Inferior parietal cortex (tissue), 1 donor: ENCODE measurements around the gene PICK1.

ENCODE experiments used
- DNase-seq: peaks from one replicate; pipeline ENCODE4 v3.0.0-alpha.2; 2016; ENCODE audit errors: extremely low spot score

Gene PICK1

DNA sequence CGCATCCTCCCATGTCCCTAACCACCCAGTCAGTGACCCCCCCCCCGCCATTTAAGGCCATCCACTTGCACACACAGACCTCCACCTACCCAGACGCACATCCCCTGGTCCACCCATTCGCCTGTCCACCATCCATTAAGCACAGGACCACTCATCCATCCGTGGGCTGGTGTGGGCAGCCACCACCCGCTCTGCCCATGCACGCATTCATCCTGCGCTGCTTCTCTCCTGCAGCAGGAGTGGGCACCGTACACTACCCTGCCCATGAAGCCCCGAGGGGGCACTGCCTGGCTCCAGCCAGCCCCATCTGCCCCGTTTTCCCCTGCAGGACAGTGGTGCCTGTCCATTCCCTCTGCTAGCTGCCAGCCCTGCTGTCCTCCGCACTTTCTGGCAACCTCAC lies 30.7 kb downstream of the PICK1 start:
- DNase-seq: no peak

DNA sequence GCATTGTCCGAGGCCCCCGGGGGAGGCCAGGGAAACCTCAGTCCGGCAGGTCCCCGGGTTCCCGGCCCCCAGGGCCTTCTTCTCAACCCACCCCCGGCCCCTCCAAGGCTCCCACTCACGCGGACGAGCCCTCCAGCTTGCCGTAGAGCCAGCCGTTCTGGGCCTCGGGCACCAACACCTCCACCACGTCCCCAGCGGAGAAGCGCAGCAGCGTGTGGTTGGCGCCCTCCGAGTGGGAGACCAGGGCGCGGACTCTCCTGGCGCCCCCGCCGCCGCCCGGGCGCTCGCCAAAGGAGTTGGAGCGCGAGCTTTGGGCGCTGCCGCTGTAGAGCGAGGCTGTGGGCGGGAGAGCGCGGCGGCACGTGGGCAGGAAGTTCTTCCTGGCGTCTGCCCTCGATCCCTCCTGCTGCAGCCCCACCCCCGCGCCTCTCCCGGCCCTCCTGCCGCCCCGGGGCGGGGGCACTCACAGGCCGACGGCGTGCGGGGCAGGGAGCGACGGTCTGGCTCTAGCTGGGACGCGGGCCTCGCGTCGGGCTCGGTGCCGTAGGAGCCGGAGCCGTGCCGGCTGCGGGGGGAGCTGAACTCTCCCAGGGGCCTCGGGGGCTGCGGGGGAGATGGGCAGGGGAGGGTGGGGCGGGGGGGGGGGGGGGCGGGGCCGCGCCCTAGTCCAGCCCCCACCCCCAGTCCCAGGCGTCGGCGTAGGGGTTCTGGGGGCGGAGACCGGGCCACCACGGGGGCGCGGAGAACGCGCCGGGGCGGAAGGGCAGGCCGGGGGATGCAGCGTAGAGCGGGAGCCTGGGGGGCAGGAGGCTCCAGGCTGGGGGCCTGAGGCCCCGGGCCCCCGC lies 31.6 kb downstream of the PICK1 start:
- DNase-seq: no peak

DNA sequence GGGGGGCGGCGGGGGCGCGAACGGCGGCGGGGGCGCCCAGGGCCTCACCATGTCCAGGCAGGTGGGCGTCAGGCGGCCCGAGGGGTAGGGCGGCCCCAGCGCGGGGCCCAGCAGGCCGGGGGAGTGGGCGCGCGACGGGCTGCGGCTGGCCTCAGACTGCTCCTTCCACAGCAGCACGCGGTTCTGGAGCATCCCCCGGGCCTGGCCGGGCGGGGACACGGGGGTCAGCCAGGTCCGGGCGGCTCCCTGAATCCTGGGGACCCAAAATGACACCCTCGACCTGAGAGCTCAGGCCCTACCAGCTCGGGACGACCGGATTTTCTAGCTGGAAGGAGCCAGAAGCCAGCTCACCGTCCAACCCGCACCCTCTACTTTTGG lies 32.3 kb downstream of the PICK1 start:
- DNase-seq: no peak

DNA sequence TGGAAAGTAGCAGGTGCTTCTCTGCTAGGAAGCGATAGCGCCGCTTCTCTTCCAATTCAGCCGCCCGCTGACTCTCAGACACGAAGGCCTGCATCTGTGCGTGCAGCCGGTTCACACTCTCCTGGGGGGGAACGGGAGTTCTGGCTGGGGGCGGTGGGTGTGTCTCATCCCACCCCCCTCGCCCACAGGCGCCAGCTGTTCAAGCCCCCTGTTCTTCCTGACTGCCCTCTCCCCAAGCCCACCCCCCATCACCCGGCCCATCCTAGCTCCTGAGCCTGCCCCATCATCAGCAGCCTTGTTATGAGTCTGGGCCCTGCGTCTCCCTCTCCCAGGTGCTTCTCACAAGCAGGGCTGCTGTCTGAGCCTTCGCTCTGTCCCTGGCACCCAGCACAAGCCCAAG lies 39.9 kb downstream of the PICK1 start:
- no peak for DNase-seq

DNA sequence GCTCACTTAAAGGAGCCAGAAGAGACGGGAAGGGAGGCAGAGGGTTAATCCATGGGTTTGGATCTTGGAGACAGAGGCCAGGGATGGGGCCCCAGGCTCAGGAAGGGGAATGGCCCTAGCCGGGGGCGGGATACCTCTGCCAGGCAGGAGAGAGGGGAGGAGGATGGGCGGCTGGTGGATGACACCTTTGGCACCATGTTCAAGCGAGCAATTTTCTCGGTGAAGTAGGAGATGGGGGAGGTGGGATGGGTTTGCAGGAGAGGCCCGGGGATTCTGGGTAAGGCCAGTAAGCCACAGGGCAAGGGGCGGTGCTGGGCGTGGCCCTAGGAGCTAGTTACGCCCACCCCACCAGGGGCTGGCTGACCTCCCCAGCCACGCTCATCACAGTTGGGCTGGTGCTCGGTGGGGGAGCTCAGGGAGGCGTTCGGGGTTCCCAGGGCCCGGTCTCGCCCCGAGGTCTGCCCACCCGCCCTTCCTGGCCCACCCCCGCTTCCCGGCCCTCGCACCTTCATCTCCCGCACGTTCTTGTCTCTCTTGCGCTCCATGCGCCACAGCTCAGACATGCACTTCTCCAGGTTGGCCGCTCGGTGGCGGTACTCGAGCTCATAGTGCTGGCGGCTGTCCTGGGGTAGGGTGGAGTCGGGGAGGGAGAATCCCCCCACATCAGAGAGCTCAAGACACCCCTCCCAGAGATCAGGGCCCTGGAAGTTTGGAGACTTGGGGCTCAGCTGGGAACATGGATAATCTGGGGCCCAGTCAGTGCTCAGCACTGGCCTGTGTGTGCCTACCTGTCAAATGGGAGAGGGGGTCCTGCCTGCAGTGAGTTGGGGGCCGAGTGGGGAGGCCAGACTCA lies 40.6 kb downstream of the PICK1 start:
- DNase-seq: no peak

DNA sequence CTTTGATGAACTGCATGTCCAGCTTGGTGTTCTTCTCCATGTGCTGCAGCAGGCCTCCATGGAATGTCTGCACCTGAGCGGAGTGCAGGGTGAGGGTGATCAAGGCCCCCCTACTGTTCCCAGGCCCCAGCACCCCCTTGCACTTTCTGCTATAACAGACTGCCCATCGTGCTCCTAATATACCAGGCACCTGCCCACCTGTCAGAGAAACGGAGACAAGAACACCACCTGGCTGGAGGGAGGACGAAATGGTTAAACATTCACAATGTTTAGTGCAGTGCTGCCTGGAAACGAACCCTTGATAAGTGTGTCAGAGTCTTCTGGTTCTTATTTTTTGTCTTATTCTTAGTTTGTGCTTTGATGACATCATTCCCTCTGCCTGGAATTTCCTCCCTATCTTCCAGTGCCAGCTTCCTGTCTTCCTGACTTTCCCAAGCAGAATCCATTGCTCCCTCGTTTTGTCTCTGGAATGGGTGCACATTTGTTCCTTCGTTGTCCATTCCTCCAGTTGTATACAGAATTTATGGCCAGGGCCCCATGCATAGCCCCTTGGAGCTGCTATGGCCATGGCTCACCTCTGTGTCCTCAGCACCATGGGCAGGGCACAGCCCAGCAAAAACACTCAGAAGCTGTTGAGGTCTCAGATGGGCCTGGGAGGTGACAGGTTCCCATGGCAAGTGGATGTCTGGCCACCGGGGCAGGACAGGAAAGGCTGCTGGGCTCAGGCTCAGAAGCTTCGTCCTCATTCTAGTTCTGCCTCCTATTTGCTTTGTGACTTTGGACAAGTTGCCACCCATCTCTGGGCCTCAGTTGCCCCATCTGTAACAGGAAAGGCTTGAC lies 41.4 kb downstream of the PICK1 start:
- DNase-seq: no peak

DNA sequence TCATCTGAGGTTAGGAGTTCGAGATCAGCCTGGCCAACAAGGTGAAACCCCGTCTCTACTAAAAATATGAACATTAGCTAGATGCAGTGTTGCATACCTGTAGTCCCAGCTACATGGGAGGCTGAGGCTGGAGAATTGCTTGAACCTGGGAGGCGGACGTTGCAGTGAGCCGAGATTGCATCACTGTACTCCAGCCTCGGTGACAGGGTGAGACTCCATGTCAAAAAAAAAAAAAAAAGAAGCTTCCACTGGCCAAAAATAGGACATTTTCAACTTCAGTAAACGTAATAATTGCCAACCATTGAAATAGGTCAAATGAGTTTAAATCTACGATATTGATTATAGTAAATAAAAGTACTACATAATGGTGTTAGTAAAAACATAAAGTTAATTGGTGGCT lies 46.4 kb downstream of the PICK1 start:
- no peak for DNase-seq

DNA sequence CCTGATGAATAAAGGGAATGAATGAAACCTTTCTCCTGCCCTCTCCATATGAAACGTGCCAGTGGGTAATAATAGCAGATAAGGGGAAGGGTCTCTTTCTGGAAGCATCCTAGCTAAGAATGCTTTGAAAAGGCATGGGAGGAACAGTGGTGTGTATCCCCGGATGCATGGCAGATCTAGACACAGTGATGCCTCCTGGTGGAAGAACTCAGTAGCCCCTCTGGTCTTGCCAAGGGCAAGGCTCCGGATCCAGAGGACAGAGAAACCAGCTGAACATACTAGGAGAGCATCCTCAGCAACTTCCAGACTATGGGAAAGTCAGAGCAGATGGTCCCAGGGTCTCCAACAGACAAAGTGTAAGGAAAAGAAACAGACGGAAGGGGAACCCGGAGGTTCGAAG lies 46.9 kb downstream of the PICK1 start:
- DNase-seq: no peak

DNA sequence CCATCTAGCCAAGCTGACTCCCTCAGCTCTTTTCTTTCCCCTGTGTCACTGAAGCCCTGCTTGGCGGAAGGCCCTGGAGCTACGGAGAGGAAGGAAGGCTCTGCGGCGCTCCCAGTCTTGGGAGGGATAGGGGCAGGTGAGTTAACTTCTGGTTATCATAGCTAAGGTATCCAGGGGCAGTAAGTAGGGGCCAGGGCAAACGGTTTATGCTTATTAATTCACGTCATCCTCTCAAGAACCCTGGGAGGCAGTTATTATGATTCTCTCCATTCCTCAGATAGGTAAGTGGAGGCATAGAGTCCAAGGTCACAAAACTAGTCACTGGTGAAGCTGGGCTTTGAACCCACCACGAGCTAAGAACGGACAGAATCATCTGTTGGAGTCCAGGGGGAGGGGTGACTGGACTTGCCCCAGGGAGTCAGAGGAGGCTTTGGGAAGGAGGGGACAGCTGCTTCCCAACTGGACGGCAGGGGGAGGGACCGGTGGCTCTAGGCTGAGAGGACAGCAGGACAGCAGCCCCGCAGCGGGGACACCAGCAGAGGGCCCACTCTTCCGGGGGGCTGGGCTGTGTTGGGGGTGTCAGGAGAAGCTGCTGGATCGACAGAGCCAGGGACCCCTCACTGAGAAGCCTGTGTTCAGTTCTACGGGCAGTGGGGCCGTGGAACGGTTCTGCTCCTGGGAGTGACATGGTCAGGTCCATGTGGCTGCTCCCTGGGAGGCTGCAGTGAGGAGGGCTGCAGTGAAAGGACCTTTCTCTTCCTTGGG lies 49.8 kb downstream of the PICK1 start:
- no peak for DNase-seq

DNA sequence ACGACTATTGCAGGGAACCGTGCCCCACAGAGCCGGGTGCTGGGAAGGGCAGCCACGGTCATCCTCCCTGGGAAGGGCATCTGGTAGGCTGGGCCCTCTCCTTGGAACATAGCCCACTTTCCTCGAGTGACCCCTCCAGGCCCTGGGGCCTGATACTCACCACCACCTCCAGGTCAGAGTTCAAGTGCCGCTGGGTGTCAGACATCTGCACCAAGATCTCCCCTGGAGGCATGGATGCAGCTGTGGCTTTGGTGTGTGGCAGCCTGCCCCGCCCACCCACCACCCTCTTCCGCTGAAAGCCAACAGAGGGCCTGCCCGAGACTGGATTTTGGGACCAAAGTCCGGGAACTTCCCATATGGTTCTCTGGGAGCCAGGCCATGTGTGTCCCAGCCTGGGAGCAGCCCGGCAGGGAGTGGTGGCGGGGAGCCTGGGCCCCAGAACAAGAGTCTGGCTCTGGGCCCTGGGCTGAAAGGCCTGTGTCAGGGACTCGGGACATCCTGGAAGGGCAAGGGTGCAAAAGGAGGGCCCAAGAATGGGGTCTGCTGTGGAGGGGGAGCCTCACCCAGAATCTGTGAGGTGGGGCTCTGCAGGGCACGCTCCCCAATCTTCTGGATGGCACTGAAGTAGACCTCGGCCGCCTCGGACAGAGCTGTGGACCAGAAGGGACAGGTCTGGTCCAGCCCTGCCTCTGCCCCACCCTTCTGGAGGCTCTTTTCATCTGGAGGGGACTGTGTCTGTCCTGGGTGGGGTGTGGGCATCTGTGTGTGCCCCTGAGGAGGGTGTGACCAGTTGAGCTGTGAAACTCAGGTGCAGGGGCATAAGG lies 50.7 kb downstream of the PICK1 start:
- DNase-seq: no peak

DNA sequence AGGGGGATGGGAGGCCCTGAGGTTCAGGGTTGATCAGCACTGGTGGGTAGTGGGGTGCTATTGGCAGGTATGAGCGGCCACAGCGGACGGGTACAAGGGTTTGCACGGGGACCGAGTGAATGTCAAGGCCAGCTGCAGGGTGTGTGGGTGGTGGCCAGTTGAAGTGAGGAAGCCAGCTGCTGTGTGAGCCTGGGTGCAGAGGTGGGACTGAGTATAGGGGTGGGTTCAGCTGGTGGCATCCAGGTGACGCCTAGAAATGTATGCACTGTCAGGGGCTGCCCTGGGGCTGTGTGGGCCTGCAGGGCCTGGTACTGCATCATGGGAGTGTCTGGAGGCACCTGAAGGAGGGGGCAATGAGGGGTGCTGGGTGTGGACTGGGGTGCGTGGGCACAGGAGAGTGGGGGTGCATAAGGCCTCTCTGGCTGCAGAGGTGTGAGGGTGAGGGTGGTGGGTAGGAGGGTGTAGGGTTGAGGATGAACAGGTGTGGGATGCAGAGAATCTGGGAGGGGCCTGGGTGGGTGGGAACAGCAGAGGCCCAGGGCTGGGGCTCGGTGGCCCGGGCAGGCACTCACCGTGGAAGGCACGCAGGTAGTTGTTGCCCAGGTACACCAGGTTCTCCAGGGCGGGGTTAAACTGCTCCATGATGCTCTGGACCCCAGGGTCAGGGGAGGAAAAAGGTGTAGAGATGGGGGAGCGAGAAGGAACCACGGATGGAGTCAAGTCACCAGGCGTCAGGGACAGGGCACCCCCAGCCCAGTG lies 51.5 kb downstream of the PICK1 start:
- no peak for DNase-seq

DNA sequence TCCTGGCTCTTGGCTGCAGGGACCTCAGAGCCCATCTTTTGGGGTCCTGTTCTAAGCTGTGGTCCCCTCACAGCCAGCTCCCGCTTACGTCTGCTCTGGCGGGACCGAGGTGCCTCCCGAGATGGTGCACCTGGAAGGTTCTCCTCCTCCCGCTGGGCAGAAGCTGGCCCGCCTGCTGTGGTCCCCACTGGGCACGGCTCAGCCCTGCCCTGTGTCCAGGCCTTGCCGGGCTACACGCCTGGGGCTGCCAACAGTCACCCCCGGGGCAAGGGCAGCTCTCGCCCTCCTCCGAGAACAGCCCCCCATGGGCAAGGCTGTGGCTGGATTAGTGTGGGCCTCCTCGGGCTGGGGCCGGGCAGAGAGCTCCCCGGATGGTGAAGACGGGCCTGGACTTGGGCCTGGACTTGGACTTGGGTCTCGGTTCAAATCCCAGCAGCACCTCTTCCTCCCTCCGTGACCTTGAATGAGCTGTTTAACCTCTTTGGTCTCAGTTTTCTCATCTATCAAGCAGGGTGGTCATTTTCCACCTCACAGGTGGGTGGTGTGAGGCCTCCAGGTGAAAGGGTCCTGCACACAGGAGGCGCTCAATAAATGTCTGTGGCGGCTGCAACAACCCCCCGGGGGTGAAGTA lies 52.3 kb downstream of the PICK1 start:
- DNase-seq: no peak

DNA sequence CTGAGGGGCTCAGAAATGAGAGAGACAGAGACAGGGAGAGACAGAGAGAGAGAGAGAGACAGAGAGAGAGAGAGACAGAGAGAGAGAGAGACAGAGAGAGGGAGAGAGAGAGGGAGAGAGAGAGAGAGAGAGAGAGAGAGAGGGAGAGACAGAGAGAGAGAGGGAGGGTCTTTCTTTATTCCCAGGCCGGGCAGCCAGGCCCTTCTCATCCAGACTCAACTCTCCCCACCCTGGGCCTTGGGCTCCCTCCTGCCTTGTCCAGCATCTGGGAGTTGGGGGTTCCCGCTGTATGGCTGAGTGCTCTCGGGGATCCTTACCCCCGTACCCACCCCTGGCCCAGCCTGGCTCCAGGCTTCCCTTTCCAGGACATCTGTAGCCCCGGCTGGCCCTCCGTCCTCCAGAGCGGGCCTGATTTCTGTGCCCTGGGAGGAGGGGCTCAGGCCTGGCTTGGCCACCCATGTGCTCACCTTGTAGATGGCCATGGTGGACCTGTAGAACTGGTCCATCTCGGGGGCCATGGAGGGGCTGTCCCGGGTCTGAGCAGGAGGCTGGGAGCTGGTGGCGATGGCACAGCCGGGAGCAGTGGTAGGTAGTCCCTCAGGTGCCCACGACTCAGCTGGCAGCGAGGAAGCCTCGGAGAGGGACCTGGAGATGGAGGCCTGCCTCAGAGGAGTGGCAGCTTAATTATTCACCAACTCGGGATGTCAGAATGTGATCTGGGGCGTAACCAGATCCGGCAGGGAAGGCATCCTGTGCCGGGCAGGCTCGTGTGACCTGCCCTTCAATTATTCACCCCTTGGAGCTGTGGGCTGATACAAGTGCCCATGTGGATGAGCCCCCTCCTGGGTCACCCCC lies 53.0 kb downstream of the PICK1 start, which contains the start of gene BAIAP2L2:
BAIAP2L2 (minus strand) TSS at position 677 of the 855 bp plus-strand sequence; CDS start at position 518, 159 bp downstream.
- DNase-seq: no peak

DNA sequence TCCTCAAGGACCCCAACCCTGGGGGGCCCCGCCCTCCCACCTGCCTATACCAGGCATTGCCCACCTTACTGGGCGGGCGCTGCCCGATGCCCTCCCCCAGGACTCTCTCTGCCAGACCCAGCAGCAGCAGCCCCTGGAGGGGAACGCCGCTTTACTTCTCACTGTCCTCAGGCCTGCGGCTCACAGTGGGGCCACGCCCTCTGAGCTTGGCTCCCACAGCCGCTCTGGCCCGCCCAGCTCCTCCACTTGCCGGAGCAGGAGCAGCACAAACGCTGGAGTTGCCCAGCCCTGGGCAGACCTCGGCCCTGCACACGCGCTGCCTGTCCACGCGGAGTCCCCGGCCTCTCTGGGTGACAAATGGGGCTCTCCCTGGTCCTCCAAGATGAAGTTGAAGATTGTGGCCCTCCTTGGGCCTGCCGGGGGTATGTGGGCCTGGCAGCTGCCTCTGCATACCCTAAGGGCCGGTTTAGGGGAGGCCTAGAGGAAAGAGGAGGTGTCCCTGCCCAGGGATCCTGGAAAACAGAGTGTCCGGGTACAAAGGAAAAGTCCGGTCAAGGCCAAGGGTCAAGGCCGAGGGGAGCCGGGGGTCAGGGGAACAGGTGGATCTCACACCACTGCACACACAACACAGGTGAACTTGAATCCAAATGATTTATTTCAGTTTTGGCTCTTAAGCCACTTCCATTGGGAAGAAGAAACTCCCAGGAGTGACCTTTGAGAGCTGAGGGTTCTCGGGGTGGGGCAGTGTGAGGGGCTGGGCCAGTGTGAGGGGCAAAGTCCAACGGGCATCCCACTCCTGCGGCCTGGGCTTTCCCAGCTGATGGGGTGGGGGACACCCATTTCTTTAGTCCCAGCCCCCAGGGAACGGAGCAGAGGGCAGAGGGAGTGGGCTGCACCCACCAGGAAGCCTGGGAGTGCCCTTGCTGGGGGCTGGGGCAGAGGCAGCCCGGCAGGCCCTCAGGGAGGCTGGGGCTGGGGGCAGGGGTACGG lies 54.0 kb downstream of the PICK1 start:
- no peak for DNase-seq

DNA sequence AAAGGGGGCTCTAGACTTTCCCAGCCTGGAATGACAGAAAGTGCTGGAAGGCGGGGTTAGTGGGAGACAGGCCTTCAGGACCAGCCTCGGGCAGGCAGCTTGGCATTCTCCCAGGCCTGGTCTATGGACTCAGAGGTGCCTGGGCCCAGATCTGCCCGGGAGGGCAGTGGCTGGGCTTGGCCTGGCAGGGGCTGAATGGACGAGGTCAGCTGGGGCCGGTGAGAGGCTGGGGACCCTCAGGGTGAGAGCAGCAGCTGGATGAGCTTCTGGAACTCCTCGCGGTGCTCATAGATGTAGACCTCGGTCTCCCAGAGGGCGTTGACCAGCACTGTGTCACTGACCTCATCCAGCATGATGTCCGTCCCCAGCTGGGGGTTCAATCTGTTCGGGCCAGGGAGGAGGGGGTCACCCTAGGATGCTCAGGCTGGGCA lies 54.7 kb downstream of the PICK1 start:
- no peak for DNase-seq

DNA sequence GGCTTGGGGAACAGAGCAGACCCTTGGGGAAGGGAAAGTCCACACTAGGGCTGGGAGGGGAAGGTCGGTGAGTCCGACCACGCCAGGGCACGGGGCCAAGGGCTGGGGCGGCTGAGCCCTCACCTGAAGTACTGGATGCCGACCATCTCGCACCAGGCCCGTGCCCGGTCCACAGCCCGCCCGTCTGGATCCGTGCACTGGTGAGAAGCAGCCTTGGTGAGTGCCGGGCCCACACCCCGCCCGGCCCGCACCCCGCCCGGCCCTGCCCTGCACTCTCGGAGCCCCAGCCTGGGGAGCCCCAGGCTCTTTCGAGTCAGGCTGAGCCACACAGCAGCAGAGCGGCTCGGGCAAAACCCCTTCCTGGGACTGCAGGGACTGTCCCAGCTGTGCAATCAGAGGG lies 55.2 kb downstream of the PICK1 start:
- no peak for DNase-seq
